GM23338 (cell line): ENCODE results near the gene NBEAL2. TPM values are rescaled to one million over a fixed set of nuclear protein-coding genes. Genes with fewer than 3 reads are reported as not detected.

Experiments used
- ATAC-seq: fragments of 200-7000 bp; cut with Tn5 transposase; 3 replicates; pipeline ENCODE4 v1.9.1; 2020
- DNase-seq: peaks from one replicate; pipeline ENCODE4 v3.0.0-alpha.2; 2015; ENCODE audit warnings: low spot score
- H2AFZ ChIP-seq: fragments of 200-600 bp; sonication (generic); 2 replicates; pipeline ENCODE4 v1.8.0; 2016; ENCODE audit warnings: antibody characterized with exemption, mild to moderate bottlenecking, moderate library complexity
- H3F3A ChIP-seq: fragments of 200-600 bp; sonication (generic); replicated peaks from 2 replicates; pipeline ENCODE4 v1.8.0; 2017; ENCODE audit warnings: antibody characterized with exemption, mixed run types, low read depth
- H3K27ac ChIP-seq: fragments of 200-600 bp; sonication (generic); 2 replicates; pipeline ENCODE4 v1.6.1; 2016; ENCODE audit warnings: low read depth
- H3K27me3 ChIP-seq: fragments of 200-600 bp; sonication (generic); 2 replicates; pipeline ENCODE4 v1.8.0; 2016; ENCODE audit warnings: mild to moderate bottlenecking, mixed run types, moderate library complexity; ENCODE audit not compliant: insufficient read depth
- H3K36me3 ChIP-seq: fragments of 200-600 bp; sonication (generic); 2 replicates; pipeline ENCODE4 v1.8.0; 2016; ENCODE audit warnings: mild to moderate bottlenecking; ENCODE audit not compliant: insufficient read depth
- H3K4me1 ChIP-seq: fragments of 200-600 bp; sonication (generic); 2 replicates; pipeline ENCODE4 v1.8.0; 2016; ENCODE audit warnings: mild to moderate bottlenecking, moderate library complexity; ENCODE audit not compliant: insufficient read depth
- H3K4me2 ChIP-seq: fragments of 200-600 bp; sonication (generic); 2 replicates; pipeline ENCODE4 v1.7.1; 2017; ENCODE audit warnings: mixed run types
- H3K4me3 ChIP-seq: fragments of 200-600 bp; sonication (generic); 2 replicates; pipeline ENCODE4 v1.6.1; 2016; ENCODE audit warnings: mixed run types
- H3K79me2 ChIP-seq: fragments of 200-600 bp; sonication (generic); replicated peaks from 2 replicates; pipeline ENCODE4 v1.8.0; 2017; ENCODE audit warnings: mild to moderate bottlenecking; ENCODE audit not compliant: insufficient read depth
- H3K9me2 ChIP-seq: fragments of 200-600 bp; sonication (generic); 2 replicates; pipeline ENCODE4 v1.8.0; 2017; ENCODE audit not compliant: insufficient read depth
- H4K20me1 ChIP-seq: fragments of 200-600 bp; sonication (generic); replicated peaks from 2 replicates; pipeline ENCODE4 v1.8.0; 2017; ENCODE audit warnings: mild to moderate bottlenecking; ENCODE audit not compliant: insufficient read depth
- H3K27ac Mint-ChIP-seq: 2 replicates; pipeline ENCODE4 v1.8.0; 2020; ENCODE audit warnings: inconsistent platforms, mild to moderate bottlenecking, moderate library complexity, mixed read lengths
- H3K27me3 Mint-ChIP-seq: 3 replicates; pipeline ENCODE4 v1.8.0; 2022; ENCODE audit warnings: low read depth, mild to moderate bottlenecking, moderate library complexity, mixed read lengths, inconsistent platforms; ENCODE audit not compliant: insufficient read depth, poor library complexity
- H3K36me3 Mint-ChIP-seq: 3 replicates; pipeline ENCODE4 v1.8.0; 2021; ENCODE audit warnings: low read depth, mild to moderate bottlenecking, inconsistent platforms, moderate library complexity, mixed read lengths
- H3K4me1 Mint-ChIP-seq: 3 replicates; pipeline ENCODE4 v1.8.0; 2020; ENCODE audit warnings: mild to moderate bottlenecking, inconsistent platforms, mixed read lengths
- H3K4me3 Mint-ChIP-seq: 3 replicates; pipeline ENCODE4 v1.8.0; 2021; ENCODE audit warnings: moderate library complexity, mild to moderate bottlenecking, inconsistent platforms, mixed read lengths
- H3K9me3 Mint-ChIP-seq: 3 replicates; pipeline ENCODE4 v1.8.0; 2020; ENCODE audit warnings: moderate library complexity, mild to moderate bottlenecking, inconsistent platforms, mixed read lengths
- CREB1 ChIP-seq: fragments of 250-450 bp; sonication (Bioruptor Pico); IDR thresholded peaks from 2 replicates; pipeline ENCODE4 v1.5.0; 2020; ENCODE audit warnings: low read depth, mild to moderate bottlenecking, moderate library complexity
- CTCF ChIP-seq, 2 experiments: fragments of 200-600 bp in 1 of 2; sonication (generic) in 1 of 2; conservative IDR thresholded peaks; 2 replicates each; pipeline versions ENCODE4 v1.5.1 to v1.6.1; 2016 to 2017; ENCODE audit warnings: antibody characterized with exemption in 2 of 2, low read depth in 2 of 2, mild to moderate bottlenecking in 2 of 2, moderate library complexity in 1 of 2
- ETS1 ChIP-seq: IDR thresholded peaks from 2 replicates; pipeline ENCODE4 v1.6.1; 2016; ENCODE audit warnings: antibody characterized with exemption
- EZH2 ChIP-seq: fragments of 200-600 bp; sonication (generic); IDR thresholded peaks from one replicate; pipeline ENCODE4 v1.8.0; 2017; ENCODE audit warnings: antibody characterized with exemption, mild to moderate bottlenecking, low read depth; ENCODE audit not compliant: unreplicated experiment
- EZH2phosphoT487 ChIP-seq: fragments of 200-600 bp; sonication (generic); IDR thresholded peaks from one replicate; pipeline ENCODE4 v1.8.1; 2018; ENCODE audit warnings: antibody characterized with exemption; ENCODE audit not compliant: unreplicated experiment
- JUNB ChIP-seq: IDR thresholded peaks from one replicate; pipeline ENCODE4 v1.6.1; 2016; ENCODE audit warnings: antibody characterized with exemption; ENCODE audit not compliant: unreplicated experiment
- NANOG ChIP-seq: IDR thresholded peaks from 2 replicates; pipeline ENCODE4 v1.6.1; 2016; ENCODE audit warnings: antibody characterized with exemption, borderline replicate concordance
- POLR2AphosphoS5 ChIP-seq: IDR thresholded peaks from 2 replicates; pipeline ENCODE4 v1.6.1; 2016; ENCODE audit warnings: antibody characterized with exemption, low read depth
- REST ChIP-seq: IDR thresholded peaks from one replicate; pipeline ENCODE4 v1.6.1; 2018; ENCODE audit warnings: antibody characterized with exemption; ENCODE audit not compliant: unreplicated experiment
- ZNF114 ChIP-seq: fragments of 250-450 bp; sonication (Bioruptor Pico); IDR thresholded peaks from 2 replicates; pipeline ENCODE4 v1.5.0; 2020; ENCODE audit warnings: mild to moderate bottlenecking, moderate library complexity
- ZNF331 ChIP-seq: fragments of 250-450 bp; sonication (Bioruptor Pico); IDR thresholded peaks from 2 replicates; pipeline ENCODE4 v1.5.0; 2020; ENCODE audit warnings: low read depth, mild to moderate bottlenecking, moderate library complexity
- ZNF462 ChIP-seq: fragments of 250-450 bp; sonication (Bioruptor Pico); IDR thresholded peaks from 2 replicates; pipeline ENCODE4 v1.5.0; 2020; ENCODE audit warnings: mild to moderate bottlenecking, moderate library complexity
- polyA plus RNA-seq: library from polyadenylated mRNA; unstranded; fragments of >200 nt; fragmentation: Nextera tagmentation; extraction: Ambion mirVana; gene quantifications from 2 replicates; pipeline ENCODE4 v1.2.1, GENCODE V29; 2016
- total RNA-seq: library from RNA; depleted of rRNA; stranded (reverse); fragments of >200 nt; shearing (Covaris generic); gene quantifications from 2 replicates; pipeline ENCODE4 v1.2.3, GENCODE V29; 2014

Gene NBEAL2
- total and polyA plus RNA-seq, 2 experiments from 2014 or later: 13.5 to 79.9 TPM

GRCh38 chr3:46970391-46971091 lies 8.9 kb upstream of the NBEAL2 start:
- H3K36me3 Mint-ChIP-seq: peaks cover 40% of the 10 kb centered on the region
- H3K27ac Mint-ChIP-seq: no peak overlapping the region
- no peak for ATAC-seq
- H3K4me3 Mint-ChIP-seq: no peak overlapping the region
- Histone ChIP-seq H3F3A (no peaks in the 10 kb centered on the region), H3K36me3 (no peaks in the 10 kb centered on the region), H3K4me3 (no peak overlapping the region), H3K27me3 (no peaks in the 10 kb centered on the region), H3K79me2 (peaks cover 100% of the 10 kb centered on the region), H4K20me1 (peaks cover 86% of the 10 kb centered on the region), H3K4me1 (no peaks in the 10 kb centered on the region), H2AFZ (no peak overlapping the region), H3K9me2 (no peaks in the 10 kb centered on the region), H3K4me2 (no peak overlapping the region), H3K27ac (no peak overlapping the region)
- H3K9me3 Mint-ChIP-seq: no peaks in the 10 kb centered on the region
- no peak for DNase-seq
- TF ChIP-seq EZH2phosphoT487: no peak
- no peak for TF ChIP-seq CREB1 (CRISPR knock-in tag)
- no peak for TF ChIP-seq ETS1
- no peak for TF ChIP-seq REST
- TF ChIP-seq JUNB: no peak
- no peak for TF ChIP-seq ZNF114 (CRISPR knock-in tag)
- no peak for TF ChIP-seq ZNF331 (CRISPR knock-in tag)
- no peak for TF ChIP-seq NANOG
- TF ChIP-seq EZH2: no peak
- TF ChIP-seq CTCF (conservative IDR thresholded peaks at IDR 0.05; ENCODE audit: low read depth in 2 of 2): no peak
- no peak for TF ChIP-seq POLR2AphosphoS5
- no peak for TF ChIP-seq ZNF462 (CRISPR knock-in tag)
- peaks cover 8% of the 10 kb centered on the region for H3K27me3 Mint-ChIP-seq
- peaks cover 34% of the 10 kb centered on the region for H3K4me1 Mint-ChIP-seq
